Trophoblast cell (in vitro differentiated cells and primary cell): Measurements from ENCODE around the gene RIPPLY3.
A peak's percentile ranks its signal among the peaks of the same experiment; 100 is the strongest.

ENCODE experiments used
- DNase-seq, 2 donors: peaks; one replicate each; pipeline ENCODE4 v3.0.0-alpha.2; 2016
- H2AFZ ChIP-seq: 2 replicates; pipeline ENCODE4 v1.6.1; 2013; ENCODE audit warnings: low read length, moderate library complexity, mild to moderate bottlenecking; ENCODE audit not compliant: insufficient read depth, poor library complexity
- H2AK5ac ChIP-seq: 2 replicates; pipeline ENCODE4 v1.6.1; 2013; ENCODE audit warnings: mild to moderate bottlenecking, low read length
- H2BK120ac ChIP-seq: 2 replicates; pipeline ENCODE4 v1.6.1; 2013; ENCODE audit warnings: low read length, mild to moderate bottlenecking, moderate library complexity; ENCODE audit not compliant: insufficient read depth, poor library complexity
- H2BK12ac ChIP-seq: 2 replicates; pipeline ENCODE4 v1.6.1; 2013; ENCODE audit warnings: mild to moderate bottlenecking, low read length, moderate library complexity
- H2BK5ac ChIP-seq: 2 replicates; pipeline ENCODE4 v1.6.1; 2013; ENCODE audit warnings: low read length, low read depth, moderate library complexity, mild to moderate bottlenecking; ENCODE audit not compliant: poor library complexity
- H3K14ac ChIP-seq: 2 replicates; pipeline ENCODE4 v1.6.1; 2013; ENCODE audit warnings: mild to moderate bottlenecking, low read length
- H3K18ac ChIP-seq: 2 replicates; pipeline ENCODE4 v1.6.1; 2013; ENCODE audit warnings: mild to moderate bottlenecking, low read length
- H3K23ac ChIP-seq: 2 replicates; pipeline ENCODE4 v1.6.1; 2013; ENCODE audit warnings: low read length
- H3K27ac ChIP-seq: 2 replicates; pipeline ENCODE4 v1.5.1; 2013; ENCODE audit warnings: low read depth, mild to moderate bottlenecking, inconsistent platforms, low read length, moderate library complexity
- H3K27me3 ChIP-seq: 2 replicates; pipeline ENCODE4 v1.6.1; 2013; ENCODE audit warnings: inconsistent platforms, mild to moderate bottlenecking, low read length, moderate library complexity; ENCODE audit not compliant: insufficient read depth
- H3K36me3 ChIP-seq, 2 experiments: 1 replicate in 1 of 2; 2 replicates in 1 of 2; pipeline ENCODE4 v1.6.1; 2013; ENCODE audit warnings: low read length in 2 of 2, mild to moderate bottlenecking in 2 of 2, moderate library complexity in 1 of 2; ENCODE audit not compliant: insufficient read depth in 2 of 2, control insufficient read depth in 1 of 2
- H3K4ac ChIP-seq: 2 replicates; pipeline ENCODE4 v1.6.1; 2013; ENCODE audit warnings: low read depth, mild to moderate bottlenecking, low read length, moderate library complexity
- H3K4me1 ChIP-seq, 2 experiments: 1 replicate in 1 of 2; 2 replicates in 1 of 2; pipeline ENCODE4 v1.6.1; 2013; ENCODE audit warnings: low read length in 2 of 2, mild to moderate bottlenecking in 2 of 2, moderate library complexity in 1 of 2; ENCODE audit not compliant: insufficient read depth in 2 of 2, control insufficient read depth in 1 of 2
- H3K4me2 ChIP-seq: 2 replicates; pipeline ENCODE4 v1.6.1; 2013; ENCODE audit warnings: inconsistent platforms, mild to moderate bottlenecking, low read length, moderate library complexity
- H3K4me3 ChIP-seq: 2 replicates; pipeline ENCODE4 v1.5.1; 2013; ENCODE audit warnings: mild to moderate bottlenecking, low read depth, low read length, inconsistent platforms
- H3K79me1 ChIP-seq: one replicate; pipeline ENCODE4 v1.6.1; 2013; ENCODE audit warnings: low read length
- H3K79me2 ChIP-seq: 2 replicates; pipeline ENCODE4 v1.6.1; 2013; ENCODE audit warnings: low read length, mild to moderate bottlenecking; ENCODE audit not compliant: control insufficient read depth, insufficient read depth, poor library complexity
- H3K9ac ChIP-seq: 2 replicates; pipeline ENCODE4 v1.6.1; 2013; ENCODE audit warnings: mild to moderate bottlenecking, low read length
- H3K9me3 ChIP-seq: 2 replicates; pipeline ENCODE4 v1.6.1; 2013; ENCODE audit warnings: low read depth, mild to moderate bottlenecking, control low read depth, inconsistent platforms, low read length; ENCODE audit not compliant: insufficient read depth
- H4K12ac ChIP-seq: 2 replicates; pipeline ENCODE4 v1.6.1; 2013; ENCODE audit warnings: low read depth, mild to moderate bottlenecking, low read length, moderate library complexity
- H4K8ac ChIP-seq: 2 replicates; pipeline ENCODE4 v1.6.1; 2013; ENCODE audit warnings: low read depth, mild to moderate bottlenecking, low read length, moderate library complexity
- H4K91ac ChIP-seq: one replicate; pipeline ENCODE4 v1.6.1; 2013; ENCODE audit warnings: low read depth, mild to moderate bottlenecking, low read length, moderate library complexity
- WGBS: extraction: QIAGEN DNeasy Blood & Tissue Kit; methylation state at CpG from one replicate; pipeline ENCODE4 v1.1.7; 2013; ENCODE audit warnings: missing lambda C conversion rate; ENCODE audit not compliant: insufficient read length, insufficient coverage; ENCODE audit errors: extremely low coverage; 5-methylcytosine and 5-hydroxymethylcytosine counted together

Gene RIPPLY3

DNA sequence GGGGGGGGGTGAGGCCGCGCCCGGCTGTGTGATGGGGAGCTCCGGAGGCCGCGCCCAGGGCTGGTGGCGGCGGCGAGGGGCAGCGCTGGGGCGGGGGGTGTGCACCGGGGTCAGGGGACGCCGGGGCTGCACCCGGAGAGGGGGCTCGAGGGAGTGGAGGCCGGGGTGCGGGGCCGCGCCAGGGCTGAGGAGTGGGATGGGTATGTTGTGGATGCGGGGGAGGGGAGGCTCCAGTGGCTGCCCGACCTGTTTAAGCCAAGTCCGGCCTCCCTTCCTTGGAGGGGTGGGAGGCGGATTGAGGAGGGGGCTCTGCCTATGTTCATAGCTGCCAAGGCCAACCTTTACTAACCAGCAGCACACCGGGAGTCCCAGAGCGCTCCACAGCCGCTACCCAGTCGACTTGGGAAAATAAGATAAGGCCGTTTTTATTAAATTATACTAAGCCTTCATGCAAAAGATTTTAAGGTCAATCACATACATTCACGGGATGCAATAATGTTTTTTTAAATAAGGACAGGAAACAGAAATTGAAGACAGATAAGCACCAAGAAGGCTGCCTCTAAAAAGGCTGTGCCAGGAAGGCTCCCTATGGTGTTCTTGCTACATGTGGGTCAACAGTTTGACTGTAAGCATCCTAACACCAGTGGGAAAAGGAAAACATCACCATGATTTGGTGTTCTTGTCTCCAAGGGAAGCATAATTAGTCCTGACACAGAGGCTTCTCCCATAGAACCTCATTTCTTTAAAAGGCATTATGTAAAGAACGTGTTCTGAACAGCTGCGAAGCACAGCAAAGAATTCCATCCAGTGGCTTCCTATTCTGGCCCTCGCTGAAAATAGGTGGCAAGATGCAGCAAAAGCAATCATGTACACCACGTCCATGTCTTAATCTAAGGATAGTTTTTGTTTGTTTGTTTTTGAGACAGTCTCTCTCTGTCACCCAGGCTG is 39.4 kb upstream of the RIPPLY3 start:
- H2AFZ ChIP-seq = peak overlapping the region; percentile 92
- H3K4ac ChIP-seq = peak overlapping the region; percentile 67
- WGBS = no CpG with 5 or more reads among the region's 34 CpGs
- H3K4me1 ChIP-seq = peaks cover 0 to 6% of the 10 kb centered on the region in 2 experiments
- peak overlapping the region; percentile 93 for H4K91ac ChIP-seq
- peak overlapping the region; percentile 69 for H2BK5ac ChIP-seq
- no peaks in the 10 kb centered on the region for H3K9me3 ChIP-seq
- no peaks in the 10 kb centered on the region for H3K36me3 ChIP-seq
- H3K14ac ChIP-seq = peak overlapping the region; percentile 64
- no peaks in the 10 kb centered on the region for H3K27me3 ChIP-seq
- no peak overlapping the region for H3K9ac ChIP-seq
- peak overlapping the region; percentile 83 for H4K12ac ChIP-seq
- H3K23ac ChIP-seq = no peak overlapping the region
- peak overlapping the region; percentile 77 for H3K4me3 ChIP-seq
- peak in 1 of 2 donors; percentile 39 for DNase-seq
- H3K79me1 ChIP-seq = peaks cover 15% of the 10 kb centered on the region
- peak overlapping the region; percentile 57 for H3K18ac ChIP-seq
- H2AK5ac ChIP-seq = peak overlapping the region; percentile 94
- H3K4me2 ChIP-seq = peak overlapping the region; percentile 54
- H3K27ac ChIP-seq = peak overlapping the region; percentile 87
- no peak overlapping the region for H2BK12ac ChIP-seq
- peak overlapping the region; percentile 68 for H2BK120ac ChIP-seq
- H4K8ac ChIP-seq = peak overlapping the region; percentile 92
- H3K79me2 ChIP-seq = peaks cover 9% of the 10 kb centered on the region

- Histone ChIP-seq H3K9ac (no peak overlapping the region), H3K4me1 (peaks cover 0 to 6% of the 10 kb centered on the region in 2 experiments), H3K4me3 (no peak overlapping the region), H3K4ac (no peak overlapping the region), H3K27me3 (no peaks in the 10 kb centered on the region), H3K36me3 (no peaks in the 10 kb centered on the region), H4K12ac (no peak overlapping the region), H2AFZ (no peak overlapping the region), H3K27ac (no peak overlapping the region), H4K8ac (no peak overlapping the region), H3K23ac (no peak overlapping the region), H3K79me1 (peaks cover 15% of the 10 kb centered on the region), H2BK120ac (no peak overlapping the region), H2BK5ac (no peak overlapping the region), H3K4me2 (no peak overlapping the region), H3K14ac (no peak overlapping the region), H2BK12ac (no peak overlapping the region), H3K9me3 (no peaks in the 10 kb centered on the region), H3K18ac (no peak overlapping the region), H2AK5ac (no peak overlapping the region), H4K91ac (no peak overlapping the region), H3K79me2 (peaks cover 9% of the 10 kb centered on the region)
- no peak for DNase-seq
- no CpG with 5 or more reads among the region's 4 CpGs for WGBS
Measured at GRCh38 chr21:36968414-36968813, 38.1 kb upstream of the RIPPLY3 start.

GRCh38 chr21:36968976-36969375 is 37.5 kb upstream of the RIPPLY3 start:
- Histone ChIP-seq H3K4ac (no peak overlapping the region), H3K9ac (no peak overlapping the region), H3K4me2 (no peak overlapping the region), H3K18ac (no peak overlapping the region), H3K14ac (no peak overlapping the region), H3K36me3 (no peaks in the 10 kb centered on the region), H2AFZ (no peak overlapping the region), H3K27ac (no peak overlapping the region), H3K79me2 (peaks cover 9% of the 10 kb centered on the region), H2BK120ac (no peak overlapping the region), H3K79me1 (peaks cover 15% of the 10 kb centered on the region), H3K23ac (no peak overlapping the region), H3K4me3 (no peak overlapping the region), H4K8ac (no peak overlapping the region), H3K27me3 (no peaks in the 10 kb centered on the region), H4K12ac (no peak overlapping the region), H2BK12ac (no peak overlapping the region), H4K91ac (no peak overlapping the region), H3K4me1 (peaks cover 0 to 6% of the 10 kb centered on the region in 2 experiments), H3K9me3 (no peaks in the 10 kb centered on the region), H2AK5ac (no peak overlapping the region), H2BK5ac (no peak overlapping the region)
- WGBS = no CpG with 5 or more reads among the region's 1 CpG
- DNase-seq = no peak

- no peak overlapping the region for H3K14ac ChIP-seq
Measured at GRCh38 chr21:36973986-36974850, 32.3 kb upstream of the RIPPLY3 start.

More at GRCh38 chr21:36973986-36974850, 32.3 kb upstream of the RIPPLY3 start:
- Histone ChIP-seq H3K4ac (no peak overlapping the region), H3K4me2 (no peak overlapping the region), H2BK120ac (no peak overlapping the region), H3K36me3 (no peaks in the 10 kb centered on the region), H3K9ac (no peak overlapping the region), H2AFZ (no peak overlapping the region), H2AK5ac (no peak overlapping the region), H3K9me3 (no peaks in the 10 kb centered on the region), H4K91ac (no peak overlapping the region), H3K4me1 (no peaks in the 10 kb centered on the region), H3K4me3 (no peak overlapping the region), H3K18ac (no peak overlapping the region), H3K79me1 (no peaks in the 10 kb centered on the region), H4K8ac (no peak overlapping the region), H3K27ac (no peak overlapping the region), H2BK5ac (no peak overlapping the region), H3K79me2 (no peaks in the 10 kb centered on the region), H2BK12ac (no peak overlapping the region), H3K23ac (no peak overlapping the region), H3K27me3 (no peaks in the 10 kb centered on the region), H4K12ac (no peak overlapping the region)
- no peak for DNase-seq
- WGBS = no CpG with 5 or more reads among the region's 14 CpGs
